Prostate gland (tissue), 2 donors: Measurements from ENCODE around the gene MAML3. TPM values are rescaled to one million over a fixed set of nuclear protein-coding genes. Genes with fewer than 3 reads are reported as not detected.
A peak's percentile ranks its signal among the peaks of the same experiment; 100 is the strongest.

Experiments
- DNase-seq: peaks from one replicate; pipeline ENCODE4 v3.0.0-alpha.2; 2019; ENCODE audit warnings: low spot score
- H3K27ac ChIP-seq, 2 donors: fragments of 200-600 bp; sonication (generic); 2 replicates each; pipeline ENCODE4 v1.5.1; 2017 to 2019
- H3K27me3 ChIP-seq: fragments of 200-600 bp; sonication (generic); replicated peaks from 2 replicates; pipeline ENCODE4 v1.5.1; 2019; ENCODE audit not compliant: insufficient read depth
- H3K36me3 ChIP-seq, 2 donors: fragments of 200-600 bp; sonication (generic); 1 replicate in 1 of 2; 2 replicates in 1 of 2; pipeline versions ENCODE4 v1.5.1 to v1.8.1; 2017 to 2019
- H3K4me1 ChIP-seq: fragments of 200-600 bp; sonication (generic); replicated peaks from 2 replicates; pipeline ENCODE4 v1.5.1; 2019
- H3K4me3 ChIP-seq, 2 donors: fragments of 200-600 bp; sonication (generic); 2 replicates each; pipeline ENCODE4 v1.5.1; 2017 to 2019
- H3K9me3 ChIP-seq: fragments of 200-600 bp; sonication (generic); 2 replicates; pipeline ENCODE4 v1.5.1; 2017
- CTCF ChIP-seq, 4 experiments: fragments of 200-600 bp in 2 of 4; fragments of 450-650 bp in 2 of 4; sonication (generic) in 2 of 4; IDR thresholded peaks; 1 replicate in 3 of 4; 2 replicates in 1 of 4; pipeline ENCODE4 v1.5.1; 2016 to 2019; ENCODE audit warnings: antibody characterized with exemption in 4 of 4, mild to moderate bottlenecking in 2 of 4, moderate library complexity in 2 of 4
- POLR2A ChIP-seq: fragments of 450-650 bp; IDR thresholded peaks from one replicate; pipeline ENCODE4 v1.6.1; 2016; ENCODE audit warnings: antibody characterized with exemption, mild to moderate bottlenecking
- POLR2AphosphoS5 ChIP-seq: sonication (generic); formaldehyde crosslinking; IDR thresholded peaks from one replicate; pipeline ENCODE4 v1.6.1; 2017; ENCODE audit warnings: antibody characterized with exemption
- WGBS: methylation state at CpG from one replicate; pipeline ENCODE4 v1.1.5; 2018; 5-methylcytosine and 5-hydroxymethylcytosine counted together
- intact Hi-C: fragments of 100-400 bp; cut with DNase I; formaldehyde crosslinking; loops from one replicate; pipeline ENCODE4 v1.14.2; 2022
- total RNA-seq, 2 donors: library from RNA; depleted of rRNA; stranded (reverse); fragments of >200 nt; gene quantifications; one replicate each; pipeline ENCODE4 v1.1.0, GENCODE V29; 2016

Gene MAML3
- total RNA-seq, 2 donors from 2014 or later = 15.0 to 30.6 TPM

- Histone ChIP-seq H3K4me3 (no peak overlapping the region), H3K4me1 (no peaks in the 10 kb centered on the region), H3K36me3 (no peaks in the 10 kb centered on the region), H3K27ac (peak overlapping the region in 1 of 2 donors; percentile 14), H3K9me3 (no peaks in the 10 kb centered on the region), H3K27me3 (no peaks in the 10 kb centered on the region)
- intact Hi-C loops = loop anchor here (10.0 kb wide), 1 partner anchor 341 kb away; no protein-coding TSS in a partner anchor
- WGBS = 19% methylated on average over 8 of the region's 8 CpGs
- no peak for TF ChIP-seq POLR2AphosphoS5
- TF ChIP-seq POLR2A = no peak
- TF ChIP-seq CTCF (IDR thresholded peaks at IDR 0.05) = no peak
- no peak for DNase-seq
These were observed 240.5 kb downstream of the MAML3 start for GRCh38 chr4:139913398-139913990.

GRCh38 chr4:139912445-139912844 lies 241.5 kb downstream of the MAML3 start:
- Histone ChIP-seq H3K27ac (no peak overlapping the region), H3K36me3 (no peaks in the 10 kb centered on the region), H3K4me3 (no peak overlapping the region), H3K27me3 (no peaks in the 10 kb centered on the region), H3K9me3 (no peaks in the 10 kb centered on the region), H3K4me1 (no peaks in the 10 kb centered on the region)
- no peak for TF ChIP-seq POLR2A
- TF ChIP-seq CTCF (IDR thresholded peaks at IDR 0.05) = no peak
- TF ChIP-seq POLR2AphosphoS5 = no peak
- no peak for DNase-seq
- intact Hi-C loops = loop anchor here (10.0 kb wide), 1 partner anchor 342 kb away; no protein-coding TSS in a partner anchor
- WGBS = 83% methylated on average over 8 of the region's 8 CpGs

GRCh38 chr4:139910106-139910505 lies 243.9 kb downstream of the MAML3 start:
- no peaks in the 10 kb centered on the region for H3K27me3 ChIP-seq
- H3K36me3 ChIP-seq = no peaks in the 10 kb centered on the region
- 86% methylated on average over 3 of the region's 3 CpGs for WGBS
- H3K27ac ChIP-seq = no peak overlapping the region
- H3K4me1 ChIP-seq = no peaks in the 10 kb centered on the region
- H3K4me3 ChIP-seq = no peak overlapping the region
- DNase-seq = no peak
- H3K9me3 ChIP-seq = no peaks in the 10 kb centered on the region
- intact Hi-C loops = loop anchor here (10.0 kb wide), 1 partner anchor 345 kb away; no protein-coding TSS in a partner anchor
- no peak for TF ChIP-seq POLR2A
- no peak for TF ChIP-seq CTCF (IDR thresholded peaks at IDR 0.05)
- TF ChIP-seq POLR2AphosphoS5 = no peak

GRCh38 chr4:139908636-139909437 lies 245.1 kb downstream of the MAML3 start:
- intact Hi-C loops = no loop called here
- H3K27me3 ChIP-seq = no peaks in the 10 kb centered on the region
- no peaks in the 10 kb centered on the region for H3K36me3 ChIP-seq
- H3K4me3 ChIP-seq = no peak overlapping the region
- no peaks in the 10 kb centered on the region for H3K9me3 ChIP-seq
- DNase-seq = no peak
- 83% methylated on average over 9 of the region's 9 CpGs for WGBS
- H3K27ac ChIP-seq = no peak overlapping the region
- no peaks in the 10 kb centered on the region for H3K4me1 ChIP-seq
- no peak for TF ChIP-seq POLR2AphosphoS5

- intact Hi-C loops = no loop called here
- no peak overlapping the region for H3K27ac ChIP-seq
These were observed 246.8 kb downstream of the MAML3 start for GRCh38 chr4:139907001-139907809.

More at GRCh38 chr4:139907001-139907809, 246.8 kb downstream of the MAML3 start:
- no peak for TF ChIP-seq POLR2AphosphoS5
- TF ChIP-seq POLR2A = no peak
- no peak for TF ChIP-seq CTCF (IDR thresholded peaks at IDR 0.05)
- H3K4me3 ChIP-seq = no peak overlapping the region
- no peaks in the 10 kb centered on the region for H3K36me3 ChIP-seq
- H3K27me3 ChIP-seq = no peaks in the 10 kb centered on the region
- no peaks in the 10 kb centered on the region for H3K9me3 ChIP-seq
- H3K4me1 ChIP-seq = no peaks in the 10 kb centered on the region
- DNase-seq = no peak
